Adrenal gland (tissue), 12 donors: ENCODE results near the gene RNF7. TPM values are rescaled to one million over a fixed set of nuclear protein-coding genes. Genes with fewer than 3 reads are reported as not detected.

Experiments
- DNase-seq, 7 donors: peaks; one replicate each; pipeline ENCODE4 v3.0.0-alpha.2; 2019 to 2020
- H3K27ac ChIP-seq, 5 donors: fragments of 200-600 bp; sonication (generic) in 4 of 5; 1 replicate in 3 of 5; 2 replicates in 2 of 5; pipeline versions ENCODE4 v1.5.1 to v1.8.0; 2016 to 2020; ENCODE audit warnings: mild to moderate bottlenecking in 1 of 5
- H3K27me3 ChIP-seq: fragments of 200-600 bp; 2 replicates; pipeline ENCODE4 v1.8.0; 2021
- H3K36me3 ChIP-seq, 2 donors: fragments of 200-600 bp; replicated peaks in 1 of 2; 1 replicate in 1 of 2; 2 replicates in 1 of 2; pipeline versions ENCODE4 v1.5.1 to v1.8.0; 2018 to 2022
- H3K4me1 ChIP-seq, 2 donors: fragments of 200-600 bp; replicated peaks in 1 of 2; 1 replicate in 1 of 2; 2 replicates in 1 of 2; pipeline versions ENCODE4 v1.5.1 to v1.8.0; 2018 to 2021
- H3K4me3 ChIP-seq, 4 donors: fragments of 200-600 bp; sonication (generic) in 3 of 4; one replicate each; pipeline ENCODE4 v1.5.1; 2016 to 2018
- H3K9me3 ChIP-seq, 3 donors: fragments of 200-600 bp; sonication (generic) in 1 of 3; replicated peaks in 1 of 3; 1 replicate in 2 of 3; 2 replicates in 1 of 3; pipeline versions ENCODE4 v1.5.1 to v1.8.0; 2016 to 2021
- CTCF ChIP-seq, 6 experiments: fragments of 450-650 bp in 4 of 6; fragments of 200-600 bp in 2 of 6; sonication (generic) in 1 of 6; IDR thresholded peaks; 1 replicate in 5 of 6; 2 replicates in 1 of 6; pipeline versions ENCODE4 v1.5.1 to v1.8.0; 2016 to 2021; ENCODE audit warnings: antibody characterized with exemption in 6 of 6, mild to moderate bottlenecking in 2 of 6, moderate library complexity in 1 of 6
- POLR2A ChIP-seq, 2 donors: fragments of 450-650 bp; IDR thresholded peaks; one replicate each; pipeline ENCODE4 v1.6.1; 2017; ENCODE audit warnings: antibody characterized with exemption in 2 of 2, mild to moderate bottlenecking in 2 of 2, moderate library complexity in 1 of 2
- WGBS, 4 donors: extraction: QIAGEN DNeasy Blood & Tissue Kit in 2 of 4; methylation state at CpG; one replicate each; pipeline versions ENCODE4 v1.1.5 to v1.1.7; 2013 to 2017; 5-methylcytosine and 5-hydroxymethylcytosine counted together
- intact Hi-C, 2 donors: fragments of 100-400 bp; cut with DNase I; formaldehyde crosslinking; loops; one replicate each; pipeline versions ENCODE4 v1.14.1 to v1.15.0; 2022 to 2023
- polyA plus RNA-seq, 3 donors: library from polyadenylated mRNA; stranded (reverse); fragments of 200-250 nt in 2 of 3; fragments of 350-450 nt in 1 of 3; fragmentation: Illumina TruSeq in 1 of 3; extraction: RNeasy Lipid Tissue Mini Kit (QIAGEN cat#74804) in 1 of 3; gene quantifications; one replicate each; pipeline ENCODE4 v1.2.3, GENCODE V29; 2013 to 2014
- total RNA-seq, 9 donors: library from RNA; depleted of rRNA in 4 of 9; stranded (reverse); fragments of >200 nt in 4 of 9; fragments of 120-200 nt in 1 of 9; fragmentation: NEBNext Ultra II Directional in 1 of 9; extraction: Animal tissue kit (Norgen Biotek cat#: 25700) in 1 of 9; gene quantifications; one replicate each; pipeline versions ENCODE4 v1.1.0 to v1.2.4, GENCODE V29; 2013 to 2023
- donor health status: healthy with polysubstance abuse.
- donor health status: Bipolar disorder and iron deficiency.
- donor health status: DM: yes; HTN: yes; CAD: no.
- donor health status: DM: no; HTN: no; CAD: no.
- donor health status: DM: no; HTN: no; CAD: no.
- donor health status: DM: yes; HTN: yes; CAD: no.

RNF7 gene
- total and polyA plus RNA-seq, 12 donors: 87.4 to 315 (median 129) TPM

- no peak for DNase-seq
- H3K27me3 ChIP-seq: no peaks in the 10 kb centered on the region
- H3K9me3 ChIP-seq: no peaks in the 10 kb centered on the region
- peak overlapping the region in 1 of 4 donors; percentile 63 for H3K4me3 ChIP-seq
- intact Hi-C loops: loop anchor here in 1 of 2 donors (5.0 to 10.0 kb wide), 2 partner anchors 135 to 173 kb away; partner anchors contain the start of gene ATP1B3
- TF ChIP-seq POLR2A (IDR thresholded peaks at IDR 0.05) (no peak), CTCF (IDR thresholded peaks at IDR 0.05) (no peak)
- WGBS, 4 donors: 60 to 65% (median 62%) methylated on average over 2 of the region's 2 CpGs
- peaks cover 0 to 5% of the 10 kb centered on the region in 2 donors for H3K36me3 ChIP-seq
- peak overlapping the region in 1 of 5 donors; percentile 95 for H3K27ac ChIP-seq
- H3K4me1 ChIP-seq: peaks cover 14 to 44% of the 10 kb centered on the region in 2 donors
These were observed 1.6 kb downstream of the RNF7 start for GRCh38 chr3:141739731-141740130.

- H3K27ac ChIP-seq: no peak overlapping the region
- peaks cover 14 to 44% of the 10 kb centered on the region in 2 donors for H3K4me1 ChIP-seq
- intact Hi-C loops: no loop called here
- H3K4me3 ChIP-seq: peak overlapping the region in 1 of 4 donors; percentile 22
- no peak for DNase-seq
- TF ChIP-seq CTCF (IDR thresholded peaks at IDR 0.05) (no peak), POLR2A (IDR thresholded peaks at IDR 0.05) (no peak)
- no peaks in the 10 kb centered on the region for H3K27me3 ChIP-seq
- peaks cover 0 to 12% of the 10 kb centered on the region in 2 donors for H3K36me3 ChIP-seq
- no peaks in the 10 kb centered on the region for H3K9me3 ChIP-seq
These were observed 2.3 kb downstream of the RNF7 start for GRCh38 chr3:141740349-141740748.

GRCh38 chr3:141743305-141743704, 5.2 kb downstream of the RNF7 start:
- peaks cover 14 to 44% of the 10 kb centered on the region in 2 donors for H3K4me1 ChIP-seq
- H3K27me3 ChIP-seq: no peaks in the 10 kb centered on the region
- no peaks in the 10 kb centered on the region for H3K9me3 ChIP-seq
- no peak for DNase-seq
- intact Hi-C loops: no loop called here
- H3K36me3 ChIP-seq: peaks cover 0 to 41% of the 10 kb centered on the region in 2 donors
- H3K4me3 ChIP-seq: no peak overlapping the region
- H3K27ac ChIP-seq: no peak overlapping the region
- WGBS, 4 donors: 36 to 71% (median 47%) methylated on average over 1 of the region's 1 CpG
- no peak for TF ChIP-seq CTCF (IDR thresholded peaks at IDR 0.05)
- TF ChIP-seq POLR2A (IDR thresholded peaks at IDR 0.05): no peak

- H3K27ac ChIP-seq: no peak overlapping the region
- DNase-seq: no peak
- no peak for TF ChIP-seq POLR2A (IDR thresholded peaks at IDR 0.05)
- TF ChIP-seq CTCF (IDR thresholded peaks at IDR 0.05): no peak
- H3K4me3 ChIP-seq: no peak overlapping the region
- intact Hi-C loops: no loop called here
- peaks cover 0 to 53% of the 10 kb centered on the region in 2 donors for H3K36me3 ChIP-seq
- H3K9me3 ChIP-seq: no peaks in the 10 kb centered on the region
- 92 to 97% (median 94%) methylated on average over 4 of the region's 4 CpGs for WGBS, 4 donors
- H3K4me1 ChIP-seq: peaks cover 0 to 19% of the 10 kb centered on the region in 2 donors
- no peaks in the 10 kb centered on the region for H3K27me3 ChIP-seq
These were observed 8.9 kb downstream of the RNF7 start for GRCh38 chr3:141746962-141747361.
